Nucleus accumbens (tissue), 56 donors: ENCODE results near the gene PRKG1.
"Not testable (repeated sequence)": the region's sequence is repeated elsewhere in the genome, so short reads cannot be mapped to it uniquely, and the experiment has no call there.

ENCODE experiments used
- DNase-seq, 56 donors: peaks; one replicate each; lab custom pipeline; 2025; lab: John Stamatoyannopoulos, UW

Gene PRKG1

DNA sequence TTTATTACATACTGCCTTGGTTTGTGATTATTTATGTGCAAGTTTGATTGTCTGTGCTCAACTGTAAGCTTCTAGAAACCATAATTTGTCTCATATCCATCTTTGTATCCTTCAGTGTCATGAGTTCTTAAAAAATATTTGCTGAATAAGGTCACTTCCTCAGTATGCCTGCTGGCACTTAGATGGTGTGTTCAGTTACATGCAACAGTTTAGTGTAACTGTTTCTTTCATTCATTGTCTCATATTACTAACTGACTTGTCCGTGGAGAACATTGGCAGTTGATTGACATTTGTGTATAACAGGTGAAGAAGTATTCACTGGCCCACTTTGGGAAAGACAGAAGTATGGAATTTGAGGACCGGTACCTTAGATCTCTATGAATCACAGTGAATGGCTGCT lies 236.9 kb downstream of the PRKG1 start:
- DNase-seq = no peak

DNA sequence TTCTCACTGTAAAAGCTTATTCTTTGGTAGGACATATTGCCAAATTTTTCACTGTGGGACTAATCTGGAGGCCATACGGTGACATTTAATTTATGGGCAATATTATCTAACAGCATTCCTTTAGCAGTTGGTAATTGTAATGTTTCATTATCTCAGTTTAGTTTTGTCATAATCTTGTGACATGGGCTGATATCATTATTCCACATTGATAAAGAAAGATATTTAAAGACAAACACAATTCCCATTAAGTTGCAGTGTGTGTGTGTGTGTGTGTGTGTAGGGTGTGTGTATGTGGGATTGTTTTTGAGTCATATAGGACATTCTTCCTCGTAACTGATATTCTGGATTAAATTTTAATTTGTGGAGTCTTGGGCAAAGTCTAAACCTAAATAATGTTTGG lies 238.5 kb downstream of the PRKG1 start:
- DNase-seq = no peak

- no peak for DNase-seq
Observed at GRCh38 chr10:51313251-51313650, 239.0 kb downstream of the PRKG1 start.

DNA sequence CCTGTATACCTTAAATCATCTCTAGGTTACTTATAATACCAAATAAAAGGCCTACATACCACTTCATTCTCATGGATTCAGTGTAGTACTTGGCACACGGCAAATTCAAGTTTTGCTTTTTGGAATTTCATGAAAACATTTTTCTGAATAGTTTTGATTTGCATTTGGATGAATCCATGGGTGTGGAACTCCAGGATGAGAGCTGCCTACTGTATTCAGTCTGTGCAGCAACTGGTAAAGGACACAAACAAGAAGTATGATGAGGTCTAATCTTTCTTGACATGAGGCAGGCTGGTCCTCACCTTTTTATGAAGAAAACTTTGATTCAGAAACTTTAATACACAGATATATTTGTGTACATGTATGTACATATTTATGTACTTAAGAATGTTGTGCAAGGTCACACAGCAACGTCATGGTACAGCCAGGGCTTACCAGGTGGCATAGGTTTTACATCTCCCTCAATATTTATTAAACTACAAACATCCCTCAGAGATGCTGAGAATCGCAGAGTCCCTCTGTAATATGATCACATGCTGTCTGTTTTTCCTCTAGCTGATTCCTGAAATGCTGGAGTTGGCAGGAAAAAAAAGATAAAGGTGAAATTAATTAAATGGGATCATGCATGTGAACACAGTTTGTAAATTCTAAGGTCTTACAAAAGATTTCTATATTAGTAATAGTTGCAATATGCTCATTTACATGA lies 239.6 kb downstream of the PRKG1 start:
- DNase-seq = no peak

DNA sequence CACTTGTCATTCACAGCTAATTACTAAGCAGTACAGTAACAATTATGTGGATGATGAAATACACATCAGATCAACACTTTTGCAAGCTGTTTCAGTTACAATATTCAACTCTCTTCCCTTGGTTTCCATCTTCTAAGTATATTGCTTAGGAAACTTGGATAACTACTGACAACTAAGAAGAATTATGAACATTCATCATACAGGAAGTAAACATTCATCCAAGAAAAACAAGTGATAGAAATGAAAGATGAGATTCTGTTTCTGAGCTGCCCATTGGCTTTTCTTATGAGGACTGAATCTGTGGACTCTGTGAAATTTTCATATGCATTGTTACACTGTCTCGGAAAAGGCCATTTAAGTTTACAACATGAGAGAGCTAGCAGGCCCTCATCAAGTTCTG lies 240.2 kb downstream of the PRKG1 start:
- DNase-seq = no peak

GRCh38 chr10:51318399-51319172 lies 244.3 kb downstream of the PRKG1 start:
- DNase-seq = no peak

DNA sequence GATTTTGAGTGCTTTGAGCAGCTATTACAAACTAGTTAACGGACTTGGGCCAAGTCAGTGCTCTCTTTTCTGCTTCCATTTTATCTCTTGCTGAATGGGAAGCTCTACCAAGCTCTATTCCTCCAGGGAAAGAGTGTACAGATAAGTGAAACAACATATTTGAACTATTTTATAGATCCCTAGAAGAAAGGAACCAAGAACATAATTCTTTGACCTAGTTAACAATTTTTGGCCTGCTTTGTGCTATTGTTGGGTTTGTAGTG lies 244.8 kb downstream of the PRKG1 start:
- DNase-seq = no peak

DNA sequence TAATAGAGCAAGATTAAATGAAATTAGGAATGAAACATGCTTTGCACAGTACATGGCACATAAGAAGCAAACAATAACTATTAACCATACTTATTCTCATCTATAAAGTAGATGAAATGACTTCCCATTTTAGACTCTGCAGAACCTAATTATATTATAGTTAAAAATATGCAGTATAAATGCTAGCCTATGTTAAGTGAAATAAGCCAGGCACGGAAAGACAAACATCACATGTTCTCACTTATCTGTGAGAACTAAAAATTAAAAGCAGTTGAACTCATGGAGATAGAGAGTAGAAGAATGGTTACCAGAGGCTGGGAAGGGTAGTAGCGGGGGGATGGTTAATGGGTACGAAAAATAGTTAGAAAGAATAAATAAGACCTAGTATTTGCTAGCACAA lies 247.0 kb downstream of the PRKG1 start:
- DNase-seq = no peak

DNA sequence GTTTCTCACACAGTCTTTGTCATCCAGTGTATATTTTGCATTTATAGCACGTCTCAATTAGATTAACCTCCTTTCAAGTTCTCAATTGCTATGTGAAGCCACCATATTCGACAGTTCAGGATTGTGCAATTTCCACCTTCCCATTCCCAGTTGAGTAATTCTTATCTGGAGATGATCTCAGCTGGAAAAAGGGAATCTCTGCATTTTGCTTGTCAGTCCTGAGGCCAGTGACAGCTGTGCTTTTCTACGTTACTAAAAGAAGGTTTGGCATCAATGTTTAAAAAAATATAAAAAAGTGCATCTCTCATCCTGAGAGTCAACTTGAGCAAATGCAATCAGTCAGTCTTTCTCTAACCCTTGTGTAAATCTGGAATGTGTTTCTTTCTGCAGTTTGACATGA lies 247.7 kb downstream of the PRKG1 start:
- DNase-seq = no peak

DNA sequence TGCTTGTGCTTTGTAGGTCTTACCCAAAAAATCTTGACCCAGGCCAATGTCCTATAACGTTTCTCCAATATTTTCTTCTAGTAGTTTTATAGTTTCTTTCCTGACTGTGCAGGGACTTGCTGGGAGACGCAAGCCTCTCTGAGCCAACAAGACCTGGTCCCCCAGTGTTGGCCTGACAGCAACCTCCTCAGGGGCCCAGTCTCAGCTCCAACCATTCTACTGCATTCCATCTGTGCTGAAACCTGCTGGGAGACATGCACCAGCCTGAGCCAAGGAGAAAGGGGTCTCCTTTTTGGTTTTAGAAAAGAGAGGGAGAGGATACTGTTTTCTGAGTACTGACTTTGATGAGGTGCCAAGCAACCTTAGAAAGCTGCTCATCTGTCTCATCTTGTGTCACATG lies 251.4 kb downstream of the PRKG1 start:
- DNase-seq = no peak

DNA sequence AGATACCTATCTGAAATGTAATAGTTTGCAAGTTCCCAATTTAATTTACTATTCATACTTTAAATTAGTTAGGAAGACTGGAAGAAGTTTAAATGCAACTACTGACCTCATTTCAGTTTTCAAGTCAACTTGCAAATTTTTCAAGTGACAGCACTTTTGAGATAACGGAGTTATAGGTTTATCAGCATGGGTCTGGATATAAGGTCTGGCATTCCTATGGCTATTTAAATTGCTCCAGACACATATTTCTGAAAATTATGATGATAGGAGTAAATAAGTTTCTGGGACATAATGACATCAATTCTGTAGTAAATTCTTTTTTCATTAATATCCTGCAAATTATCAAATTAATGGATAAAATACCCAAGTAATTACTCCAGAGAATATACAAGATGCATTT lies 251.9 kb downstream of the PRKG1 start:
- no peak for DNase-seq

GRCh38 chr10:51327432-51327831 lies 253.1 kb downstream of the PRKG1 start:
- DNase-seq = no peak

- no peak for DNase-seq
Observed at GRCh38 chr10:51340366-51340765, 266.1 kb downstream of the PRKG1 start.

GRCh38 chr10:51340845-51341610 lies 266.7 kb downstream of the PRKG1 start:
- no peak for DNase-seq

- not testable (repeated sequence) for DNase-seq
Observed at GRCh38 chr10:51341745-51342144, 267.5 kb downstream of the PRKG1 start.

GRCh38 chr10:51342381-51342780 lies 268.1 kb downstream of the PRKG1 start:
- no peak for DNase-seq

GRCh38 chr10:51343391-51343790 lies 269.1 kb downstream of the PRKG1 start:
- DNase-seq = no peak

GRCh38 chr10:51344371-51344770 lies 270.1 kb downstream of the PRKG1 start:
- no peak for DNase-seq

- no peak for DNase-seq
Observed at GRCh38 chr10:51348622-51349021, 274.3 kb downstream of the PRKG1 start.

DNA sequence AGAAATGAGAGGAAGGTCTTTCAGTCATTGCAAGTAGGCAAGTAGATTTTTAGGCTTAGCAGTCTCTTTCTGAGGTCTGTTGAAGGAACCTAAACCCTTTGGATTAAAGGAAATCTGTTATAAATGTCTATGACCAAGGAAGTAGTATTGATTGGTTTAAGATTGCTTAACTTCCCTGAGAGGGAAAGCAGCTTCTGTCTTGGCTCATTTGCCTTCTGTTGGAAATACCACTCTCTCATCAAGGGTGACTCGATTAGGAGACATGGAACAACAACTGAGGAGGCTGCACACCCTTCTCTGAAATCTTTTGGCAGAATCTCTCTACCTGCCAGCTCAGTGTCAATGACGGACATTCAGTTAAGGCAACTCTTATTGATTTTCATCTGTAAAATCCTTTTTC lies 282.9 kb downstream of the PRKG1 start:
- no peak for DNase-seq

DNA sequence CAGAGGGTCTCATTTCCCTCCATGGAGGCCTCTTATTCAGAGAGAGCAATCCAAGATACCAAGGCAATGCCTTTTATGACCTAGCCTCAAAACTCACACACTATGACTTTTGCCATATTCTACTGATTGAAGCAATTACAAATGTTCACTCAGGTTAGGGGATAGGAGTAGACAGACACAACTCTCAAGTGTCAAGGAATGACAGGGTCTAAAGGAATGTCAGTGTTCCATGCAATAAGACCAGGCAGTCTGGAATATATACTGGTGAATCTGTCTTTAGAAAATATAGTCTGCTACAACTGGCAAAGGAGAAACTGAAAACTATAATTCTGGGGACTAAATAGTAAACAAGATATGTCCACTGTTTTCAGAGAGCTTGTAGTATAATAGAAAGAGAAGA lies 283.9 kb downstream of the PRKG1 start:
- no peak for DNase-seq

DNA sequence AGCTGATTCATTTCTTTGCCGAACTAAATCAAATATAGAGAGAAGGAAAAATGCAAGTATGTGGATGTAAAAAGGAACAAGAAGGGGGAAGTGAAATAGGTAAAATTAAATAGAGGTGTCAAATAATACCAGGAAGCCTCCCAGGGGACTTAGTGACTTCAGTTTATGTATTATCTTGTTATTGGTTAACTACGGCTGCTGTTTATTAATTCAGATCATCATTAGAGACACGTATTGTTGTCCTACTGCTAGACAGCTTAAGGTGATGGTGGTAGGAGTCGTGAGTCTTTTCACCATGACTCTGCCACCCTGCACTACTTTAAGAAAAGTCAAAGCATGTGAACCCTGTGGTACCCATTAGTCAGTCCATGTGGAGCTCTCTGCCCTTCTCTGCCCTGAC lies 289.1 kb downstream of the PRKG1 start:
- no peak for DNase-seq
